ENCODE data around the gene PDE4D. TPM values are rescaled to one million over a fixed set of nuclear protein-coding genes. Genes with fewer than 3 reads are reported as not detected.

PDE4D gene
- total RNA-seq, 4 donors from 2014 or later, result 15.9 to 66.3 (median 48.7) TPM

DNA sequence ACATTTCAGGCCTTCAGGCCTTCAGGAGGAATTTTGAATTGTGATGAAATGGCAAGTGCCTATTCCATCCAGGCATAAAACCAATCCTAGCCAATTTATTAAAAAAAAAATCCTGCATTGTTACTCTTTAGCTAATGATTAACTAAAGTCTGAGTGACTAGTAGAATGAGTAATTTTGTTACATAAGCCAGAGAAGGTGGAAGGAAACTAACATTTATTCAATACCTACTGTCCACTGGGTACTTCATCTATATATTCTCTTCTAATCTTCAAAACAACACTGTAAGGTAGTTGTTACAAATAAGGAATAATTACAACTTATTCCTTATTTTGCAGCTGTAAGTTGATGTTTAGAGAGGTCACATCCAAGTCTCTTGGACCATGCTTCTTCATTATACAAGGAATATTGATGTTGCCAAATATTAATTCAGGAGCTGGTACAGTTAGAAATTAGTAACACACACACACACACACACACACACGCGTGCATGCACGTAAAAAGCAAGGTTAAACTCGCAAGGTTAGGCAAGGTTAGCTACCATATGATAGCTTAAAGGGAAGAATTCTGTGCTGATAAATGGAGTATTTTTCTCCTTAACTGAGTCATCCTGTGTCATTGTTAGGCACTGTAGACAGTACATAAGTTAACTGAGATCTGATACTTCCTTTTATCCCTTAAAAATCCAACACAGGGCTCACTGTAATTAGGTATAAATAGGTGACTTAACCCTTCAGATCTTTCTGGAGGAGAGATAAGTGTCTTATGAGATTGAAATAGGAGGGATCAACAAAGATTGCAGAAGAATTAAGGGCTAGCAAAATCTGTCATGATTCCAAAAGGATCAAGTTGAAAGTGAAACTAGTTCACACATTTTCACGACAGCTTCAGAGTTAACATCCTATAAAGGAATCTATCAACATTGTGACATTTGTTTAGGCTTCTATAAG, 596.9 kb downstream of the PDE4D start:
- TF ChIP-seq, protein P1, sequence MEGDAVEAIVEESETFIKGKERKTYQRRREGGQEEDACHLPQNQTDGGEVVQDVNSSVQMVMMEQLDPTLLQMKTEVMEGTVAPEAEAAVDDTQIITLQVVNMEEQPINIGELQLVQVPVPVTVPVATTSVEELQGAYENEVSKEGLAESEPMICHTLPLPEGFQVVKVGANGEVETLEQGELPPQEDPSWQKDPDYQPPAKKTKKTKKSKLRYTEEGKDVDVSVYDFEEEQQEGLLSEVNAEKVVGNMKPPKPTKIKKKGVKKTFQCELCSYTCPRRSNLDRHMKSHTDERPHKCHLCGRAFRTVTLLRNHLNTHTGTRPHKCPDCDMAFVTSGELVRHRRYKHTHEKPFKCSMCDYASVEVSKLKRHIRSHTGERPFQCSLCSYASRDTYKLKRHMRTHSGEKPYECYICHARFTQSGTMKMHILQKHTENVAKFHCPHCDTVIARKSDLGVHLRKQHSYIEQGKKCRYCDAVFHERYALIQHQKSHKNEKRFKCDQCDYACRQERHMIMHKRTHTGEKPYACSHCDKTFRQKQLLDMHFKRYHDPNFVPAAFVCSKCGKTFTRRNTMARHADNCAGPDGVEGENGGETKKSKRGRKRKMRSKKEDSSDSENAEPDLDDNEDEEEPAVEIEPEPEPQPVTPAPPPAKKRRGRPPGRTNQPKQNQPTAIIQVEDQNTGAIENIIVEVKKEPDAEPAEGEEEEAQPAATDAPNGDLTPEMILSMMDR (IDR thresholded peaks at IDR 0.05), result no peak
- TF ChIP-seq POLR2A (IDR thresholded peaks at IDR 0.05), result no peak
- TF ChIP-seq EP300 (IDR thresholded peaks at IDR 0.05), result no peak
- Histone ChIP-seq H3K36me3 (no peaks in the 10 kb centered on the region), H3K9me3 (no peaks in the 10 kb centered on the region), H3K27ac (peak overlapping the region in 3 of 4 donors; percentile 5 to 64 (median 45)), H3K4me3 (peak overlapping the region in 3 of 4 donors; percentile 2 to 43 (median 16)), H3K4me1 (peaks cover 0 to 20% (median 0%) of the 10 kb centered on the region in 4 donors), H3K27me3 (no peaks in the 10 kb centered on the region)
- no peak for DNase-seq (ENCODE audit: low spot score in 2 of 2)
- WGBS, 2 donors, result 30 to 39% methylated on average over 5 of the region's 5 CpGs

DNA sequence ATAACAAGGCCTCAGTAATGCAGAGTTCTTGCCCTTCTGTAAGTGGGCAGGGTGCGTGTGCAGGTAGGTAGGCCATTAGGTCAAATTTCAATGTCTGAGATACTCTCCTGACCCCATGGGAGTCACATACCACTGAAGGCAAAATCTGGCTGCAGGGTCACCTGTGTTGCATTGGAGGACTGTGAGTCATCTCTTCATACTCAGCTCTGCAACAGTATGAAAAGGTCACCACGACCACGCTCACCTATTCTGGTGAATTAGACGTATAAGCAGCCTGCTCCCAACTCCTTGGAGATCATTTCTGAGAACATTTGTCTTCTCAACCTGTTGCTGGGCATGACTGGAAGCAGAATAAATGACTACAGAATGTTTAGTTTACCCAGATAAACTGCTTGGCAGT, 599.8 kb downstream of the PDE4D start:
- Histone ChIP-seq H3K4me3 (no peak overlapping the region), H3K4me1 (peaks cover 0 to 13% (median 0%) of the 10 kb centered on the region in 4 donors), H3K27ac (no peak overlapping the region), H3K27me3 (no peaks in the 10 kb centered on the region), H3K9me3 (no peaks in the 10 kb centered on the region), H3K36me3 (no peaks in the 10 kb centered on the region)
- WGBS, 2 donors, result 93 to 96% methylated on average over 4 of the region's 4 CpGs
- no peak for TF ChIP-seq POLR2A (IDR thresholded peaks at IDR 0.05)
- no peak for DNase-seq (ENCODE audit: low spot score in 2 of 2)

DNA sequence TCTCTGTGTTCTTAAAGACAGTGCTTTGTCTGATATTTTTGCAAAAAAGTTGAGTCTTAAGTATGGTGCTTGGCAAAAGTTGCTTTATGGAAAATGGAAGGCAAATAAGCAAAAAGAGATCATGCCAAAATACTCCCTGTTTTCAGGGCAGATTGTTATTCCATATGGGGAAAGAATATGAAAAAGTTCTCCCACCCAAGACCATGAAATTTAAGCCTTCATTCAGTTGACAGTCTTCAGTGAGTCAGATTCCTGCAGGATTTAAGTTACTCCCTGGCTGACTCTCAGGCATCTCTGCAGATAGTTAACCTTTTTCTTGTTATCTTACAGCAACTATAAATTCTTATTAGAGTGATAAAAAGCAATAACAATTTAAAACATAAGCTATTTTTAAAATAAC, 601.6 kb downstream of the PDE4D start:
- H3K27ac ChIP-seq, result no peak overlapping the region

DNA sequence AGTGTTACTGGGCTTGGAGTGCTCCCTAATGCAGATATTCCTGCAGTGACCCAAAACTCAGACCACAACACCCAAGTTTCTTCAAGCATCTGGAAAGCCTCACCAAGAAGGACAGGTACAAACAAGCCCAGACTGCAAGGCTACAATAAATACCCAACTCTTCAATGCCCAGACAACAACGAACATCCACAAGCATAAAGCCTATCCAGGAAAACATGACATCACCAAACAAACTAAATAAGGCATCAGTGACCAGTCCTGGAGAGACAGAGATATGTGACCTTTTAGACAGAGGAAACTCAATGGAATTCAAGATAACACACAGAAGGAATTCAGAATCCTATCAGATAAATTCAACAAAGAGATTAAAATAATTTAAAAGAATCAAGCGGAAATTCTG, 605.6 kb downstream of the PDE4D start:
- Histone ChIP-seq H3K27me3 (no peaks in the 10 kb centered on the region), H3K27ac (no peak overlapping the region), H3K4me1 (peaks cover 0 to 7% (median 0%) of the 10 kb centered on the region in 4 donors), H3K9me3 (no peaks in the 10 kb centered on the region), H3K36me3 (no peaks in the 10 kb centered on the region), H3K4me3 (no peak overlapping the region)
- no peak for TF ChIP-seq EP300 (IDR thresholded peaks at IDR 0.05)
- TF ChIP-seq, protein P1 (IDR thresholded peaks at IDR 0.05), result no peak
- no peak for DNase-seq (ENCODE audit: low spot score in 2 of 2)
- 64 to 82% methylated on average over 2 of the region's 2 CpGs for WGBS, 2 donors

More for the DNA sequence above, 601.6 kb downstream of the PDE4D start:
- Histone ChIP-seq H3K9me3 (no peaks in the 10 kb centered on the region), H3K36me3 (no peaks in the 10 kb centered on the region), H3K27me3 (no peaks in the 10 kb centered on the region), H3K4me3 (no peak overlapping the region), H3K4me1 (peaks cover 0 to 7% (median 0%) of the 10 kb centered on the region in 4 donors)
- TF ChIP-seq POLR2A (IDR thresholded peaks at IDR 0.05), result no peak
- TF ChIP-seq, protein P1 (IDR thresholded peaks at IDR 0.05), result no peak
- no peak for TF ChIP-seq EP300 (IDR thresholded peaks at IDR 0.05)
- no peak for DNase-seq (ENCODE audit: low spot score in 2 of 2)

DNA sequence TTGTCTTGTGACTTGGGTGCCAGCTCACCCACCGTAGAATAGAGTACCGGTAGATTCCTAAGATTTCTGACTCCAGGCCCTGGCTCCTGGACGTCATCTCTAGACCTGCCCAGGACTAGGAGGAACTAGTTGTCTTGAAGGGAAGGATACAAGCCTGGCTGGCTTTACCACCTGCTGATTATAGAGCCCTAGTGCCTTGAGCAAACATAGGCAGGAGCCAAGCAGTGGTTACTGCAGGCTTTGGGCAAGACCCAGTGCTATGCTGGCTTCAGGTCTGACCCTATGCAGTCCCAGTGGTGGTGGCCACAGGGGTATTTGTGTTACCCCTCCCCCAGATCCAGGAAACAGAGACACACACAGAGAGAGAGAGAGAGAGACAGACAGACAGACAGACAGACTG, 606.2 kb downstream of the PDE4D start:
- H3K27ac ChIP-seq, result no peak overlapping the region
- no peaks in the 10 kb centered on the region for H3K9me3 ChIP-seq
- WGBS, 2 donors, result 100% methylated on average over 2 to 3 of the region's 3 CpGs
- peaks cover 0 to 1% (median 0%) of the 10 kb centered on the region in 4 donors for H3K4me1 ChIP-seq
- H3K4me3 ChIP-seq, result no peak overlapping the region
- TF ChIP-seq POLR2A (IDR thresholded peaks at IDR 0.05) (no peak), EP300 (IDR thresholded peaks at IDR 0.05) (no peak)
- TF ChIP-seq, protein P1 (IDR thresholded peaks at IDR 0.05), result no peak
- no peaks in the 10 kb centered on the region for H3K36me3 ChIP-seq
- DNase-seq (ENCODE audit: low spot score in 2 of 2), result no peak
- H3K27me3 ChIP-seq, result no peaks in the 10 kb centered on the region

All from tibial nerve (tissue), 4 donors.